ENCODE results near the gene CCDC102B.

- TF ChIP-seq POLR2AphosphoS5 (IDR thresholded peaks at IDR 0.05; ENCODE audit: borderline replicate concordance, low read depth, low read length), result no peak
- no peak for TF ChIP-seq EZH2 (IDR thresholded peaks at IDR 0.05)
These were observed 291.1 kb downstream of the CCDC102B start for GRCh38 chr18:69088973-69089372.

Measured in SK-N-MC (cell line).